GM21576 (cell line): Measurements from ENCODE around the gene BASP1.
"Not testable (repeated sequence)": the region's sequence is repeated elsewhere in the genome, so short reads cannot be mapped to it uniquely, and the experiment has no call there.

Experiments
- ATAC-seq: cut with Tn5 transposase; IDR thresholded peaks from one replicate; pipeline ENCODE4 v1.9.1; 2021; ENCODE audit warnings: mild to moderate bottlenecking, moderate library complexity; ENCODE audit not compliant: unreplicated experiment

Gene BASP1

DNA sequence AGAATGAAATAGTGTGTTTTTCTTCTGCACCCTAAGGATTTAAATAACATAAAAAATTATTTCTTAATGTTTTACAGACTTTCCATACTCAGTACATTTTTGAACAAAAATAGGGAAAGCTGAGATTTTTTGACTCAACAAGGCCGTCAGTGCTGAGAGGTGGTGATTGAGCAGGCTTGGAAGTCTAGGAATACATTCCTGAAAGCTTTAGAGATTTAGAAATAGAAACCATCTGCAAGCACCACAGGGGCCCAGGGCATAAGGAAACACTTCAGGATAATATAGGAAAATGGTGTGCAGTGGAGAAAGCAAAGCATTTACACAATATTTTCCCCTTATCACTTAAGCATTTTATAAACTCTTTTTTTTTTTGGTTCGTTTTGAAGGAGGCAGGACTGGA, 5.2 kb downstream of the BASP1 start:
- no peak for ATAC-seq

DNA sequence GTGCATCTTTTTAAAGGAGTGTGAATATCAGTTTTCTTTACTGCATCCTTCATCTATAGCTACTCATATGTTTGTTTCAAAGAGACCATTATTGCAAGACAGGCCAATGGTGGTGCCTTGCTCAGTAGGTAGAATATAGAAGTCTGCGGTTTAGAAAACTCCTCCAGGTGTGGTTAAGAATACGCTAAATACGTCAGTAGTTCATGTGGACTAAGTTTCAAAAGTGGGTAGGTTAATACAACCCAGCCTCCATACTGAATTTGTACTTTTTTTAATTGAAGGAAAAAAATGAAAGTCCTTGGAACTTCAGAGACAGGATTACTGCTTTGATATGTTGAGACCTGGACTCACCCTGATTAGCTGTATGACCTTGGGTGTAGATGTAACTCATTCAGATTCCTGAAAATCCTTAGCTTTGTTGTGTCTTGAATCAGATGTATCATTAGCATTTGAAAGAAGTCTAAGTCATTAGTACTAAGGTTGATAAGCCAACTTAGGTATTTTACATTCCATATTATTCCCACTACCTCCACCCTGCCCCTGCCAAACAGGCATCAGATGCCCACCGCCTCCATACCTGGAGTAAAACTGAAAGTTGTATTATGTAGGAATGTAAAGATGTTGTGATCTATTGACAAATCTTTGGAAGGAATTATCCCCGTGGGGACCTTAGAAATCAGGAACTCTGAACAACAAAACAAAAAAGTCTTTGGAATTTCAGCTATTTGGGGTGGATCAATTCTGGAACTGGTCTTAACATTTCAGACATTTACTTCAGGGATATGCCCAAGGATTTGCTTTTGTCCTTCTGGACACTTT, 6.1 kb downstream of the BASP1 start:
- peak; percentile 49 for ATAC-seq

DNA sequence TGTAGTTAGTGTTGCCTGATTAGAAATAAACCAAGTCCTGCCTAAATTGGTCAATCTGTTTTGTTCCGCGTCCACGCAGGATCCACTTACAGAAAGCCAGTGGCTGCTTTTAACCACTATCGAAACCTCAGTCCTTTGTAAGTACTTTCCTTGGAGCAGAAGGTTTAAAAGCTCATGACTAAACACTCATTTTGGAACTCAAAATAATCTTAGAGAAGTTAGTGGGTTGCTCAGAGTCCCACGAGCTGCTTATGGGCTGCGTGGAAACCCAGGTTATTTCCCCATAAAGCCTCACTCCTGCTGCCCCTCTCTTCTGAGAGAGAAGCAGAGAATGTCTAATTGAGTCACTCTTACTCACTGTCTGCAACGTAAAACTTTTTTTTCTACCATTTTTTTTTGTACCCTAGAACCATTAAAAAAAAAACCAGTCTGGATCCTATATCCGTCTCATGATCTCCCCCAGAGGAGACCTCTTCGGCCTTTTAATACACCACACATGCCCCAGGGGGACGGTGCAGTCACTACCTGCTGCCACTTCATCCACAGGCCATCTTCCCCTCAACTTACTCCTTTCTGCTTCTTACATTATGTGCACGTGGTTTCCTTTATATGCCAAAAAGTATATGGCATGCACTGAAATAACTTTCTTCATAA, 7.6 kb downstream of the BASP1 start:
- ATAC-seq: peak; percentile 38

DNA sequence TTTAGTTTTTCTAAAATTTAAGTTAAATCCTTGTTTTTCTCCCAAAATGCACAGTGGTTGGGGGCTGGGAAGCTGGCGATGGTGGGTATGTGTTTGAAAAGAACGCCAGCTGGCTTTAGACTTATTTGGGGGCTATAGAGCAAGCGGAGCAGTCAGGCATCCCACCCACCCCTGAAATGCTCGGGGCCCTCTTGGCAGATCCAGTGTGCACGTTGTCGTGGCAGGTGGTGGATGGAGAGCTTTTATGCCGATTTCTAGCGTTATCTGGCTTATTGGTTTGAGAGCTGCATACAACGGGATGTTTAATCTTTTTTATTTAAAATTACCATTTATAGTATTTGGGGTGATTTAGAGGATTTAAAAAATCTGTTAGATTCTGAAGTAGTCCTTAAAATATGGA, 8.1 kb downstream of the BASP1 start:
- ATAC-seq: no peak

DNA sequence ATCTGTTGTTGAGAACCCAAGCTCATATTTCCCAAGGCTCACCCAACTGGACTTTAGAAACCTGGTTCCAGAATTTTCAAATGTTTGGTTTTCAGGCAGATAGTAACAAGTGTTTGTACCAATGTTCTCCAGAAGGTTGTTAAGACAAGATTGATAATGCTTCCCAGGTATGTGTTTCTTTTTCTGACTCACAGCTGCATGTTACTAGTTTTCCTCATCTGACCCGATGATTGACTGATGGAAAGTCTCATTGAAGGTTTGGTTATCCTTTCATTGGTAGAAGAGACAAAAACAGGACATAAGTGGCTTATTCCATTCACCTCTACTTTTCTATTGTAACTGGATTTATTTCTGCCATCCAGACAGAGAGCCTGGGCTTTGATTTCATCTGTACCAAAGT, 10.4 kb downstream of the BASP1 start:
- no peak for ATAC-seq

DNA sequence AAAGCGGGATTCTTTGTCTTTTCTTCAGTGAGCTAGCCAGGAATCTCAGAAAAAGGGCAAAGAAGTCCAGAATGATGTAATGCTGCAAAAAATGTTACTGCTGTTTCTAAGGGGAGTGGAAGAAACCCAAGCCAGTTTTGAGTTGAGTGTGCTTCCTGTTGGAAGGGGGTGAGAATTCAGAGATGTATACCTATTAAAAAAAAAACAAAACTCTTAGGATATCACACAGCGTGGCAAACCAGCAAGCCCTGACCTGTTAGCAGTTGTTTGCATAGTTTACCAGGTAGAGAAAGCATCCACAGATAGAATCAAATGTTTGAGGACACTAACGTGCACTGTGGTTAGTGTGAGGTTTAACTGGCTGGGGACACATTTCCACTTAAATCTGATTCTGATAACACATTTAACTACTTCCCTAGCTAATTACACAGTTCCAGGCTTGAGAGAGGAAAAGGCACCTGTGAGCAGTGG, 11.4 kb downstream of the BASP1 start:
- peak; percentile 60 for ATAC-seq

DNA sequence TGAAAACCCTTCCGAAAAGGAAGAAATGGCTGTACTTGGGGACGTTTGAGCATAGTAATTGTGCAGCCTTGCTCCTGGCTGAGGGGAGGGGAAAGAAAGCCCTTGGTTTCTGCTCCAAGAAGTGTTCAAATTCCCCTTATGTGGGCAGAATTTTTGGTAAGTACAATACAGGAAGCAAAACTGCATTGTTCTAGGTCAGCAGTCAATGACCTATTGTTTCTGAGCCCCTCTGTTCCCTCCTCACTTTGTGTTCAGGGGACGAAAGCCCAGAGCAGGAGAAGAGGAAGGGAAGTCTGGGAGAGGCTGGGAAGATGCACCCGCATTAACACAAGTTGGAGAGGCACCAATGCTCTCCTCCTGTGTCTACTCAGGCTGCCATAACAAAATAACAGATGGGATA, 11.9 kb downstream of the BASP1 start:
- ATAC-seq: peak; percentile 37

DNA sequence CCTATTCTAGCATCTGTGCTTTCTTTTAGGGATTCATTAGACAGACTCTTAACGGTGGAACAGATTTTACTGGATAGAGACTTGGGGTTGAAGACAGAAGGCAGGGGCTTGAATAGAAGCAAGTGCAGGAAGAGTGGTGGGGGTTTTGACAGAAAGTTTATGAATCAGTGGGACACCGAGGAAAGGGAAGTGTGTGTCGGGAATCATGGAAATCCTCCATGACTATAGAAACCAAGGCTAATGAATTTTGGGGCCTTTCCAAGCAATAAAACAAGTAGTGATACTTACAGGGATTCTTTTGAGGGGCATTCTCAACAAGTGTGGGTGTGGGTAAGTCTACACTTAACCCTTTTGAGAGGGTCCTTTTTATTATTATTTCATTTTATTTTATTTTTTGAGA, 12.8 kb downstream of the BASP1 start:
- ATAC-seq: no peak

DNA sequence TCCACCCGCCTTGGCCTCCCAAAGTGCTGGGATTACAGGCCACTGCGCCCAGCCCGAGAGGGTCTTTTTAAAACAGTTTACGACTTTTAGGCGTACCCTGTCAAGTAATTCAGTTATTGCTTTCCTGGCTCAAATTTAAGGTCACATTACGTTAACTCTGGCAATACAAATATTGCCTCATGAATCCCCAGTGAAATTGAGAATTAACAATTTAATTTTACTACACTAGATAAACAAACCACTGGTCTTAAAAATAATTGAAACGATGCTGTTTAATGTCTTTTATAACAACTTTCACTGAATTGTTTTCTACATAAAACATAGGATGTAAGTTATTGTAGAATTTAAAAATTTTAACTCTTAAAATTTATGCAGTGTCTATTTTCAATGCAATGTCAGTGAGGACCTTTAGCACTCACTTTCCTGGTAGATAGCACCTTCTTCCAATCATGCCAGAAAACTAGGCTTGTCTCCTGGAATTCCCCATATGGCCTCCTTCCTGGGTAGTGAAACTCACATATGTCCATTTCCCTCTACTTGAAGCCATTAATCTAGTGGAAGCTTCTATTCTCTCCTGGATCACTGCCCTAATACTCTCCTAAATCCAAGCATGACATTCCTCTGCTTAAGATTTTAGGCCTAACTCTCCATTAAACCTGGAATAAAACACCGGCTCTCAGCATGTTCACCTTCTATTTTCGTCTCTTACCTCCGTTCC, 13.5 kb downstream of the BASP1 start:
- no peak for ATAC-seq

DNA sequence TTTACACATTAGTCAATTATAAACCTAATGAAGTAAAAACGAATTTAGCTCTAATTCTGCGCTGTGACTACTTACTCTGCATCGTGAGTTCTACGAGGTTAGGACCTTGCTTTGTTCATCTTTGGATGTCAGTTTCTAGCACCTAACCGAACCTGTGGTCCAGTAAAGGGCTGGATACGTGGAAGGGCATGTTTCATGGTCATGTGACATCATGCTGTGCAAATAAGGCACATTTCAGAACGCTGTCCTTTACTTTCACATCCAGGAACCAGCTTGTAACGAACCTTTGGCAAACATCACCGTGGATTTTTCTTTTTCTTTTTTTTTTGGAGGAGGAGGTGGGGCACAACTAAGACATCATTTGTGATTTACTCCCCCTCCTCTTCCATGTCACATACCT, 15.0 kb downstream of the BASP1 start:
- no peak for ATAC-seq

DNA sequence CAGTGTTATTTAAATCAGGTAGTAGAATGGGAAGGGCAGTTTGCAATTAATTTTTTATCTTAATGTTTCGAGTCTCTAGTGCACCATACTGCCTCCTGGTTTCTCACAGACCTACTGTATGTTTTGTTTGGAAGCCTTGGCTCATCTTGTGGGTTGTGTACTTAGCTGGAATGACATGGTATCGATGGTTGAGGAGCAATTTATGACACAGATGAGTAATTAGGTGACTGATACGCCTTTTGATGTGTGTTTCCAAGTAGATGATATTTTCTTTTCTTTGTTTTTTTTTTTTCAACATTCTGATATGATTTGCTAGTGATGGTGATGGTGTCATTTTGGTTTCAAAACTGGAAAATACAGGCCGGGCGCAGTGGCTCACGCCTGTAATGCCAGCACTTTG, 16.1 kb downstream of the BASP1 start:
- no peak for ATAC-seq

DNA sequence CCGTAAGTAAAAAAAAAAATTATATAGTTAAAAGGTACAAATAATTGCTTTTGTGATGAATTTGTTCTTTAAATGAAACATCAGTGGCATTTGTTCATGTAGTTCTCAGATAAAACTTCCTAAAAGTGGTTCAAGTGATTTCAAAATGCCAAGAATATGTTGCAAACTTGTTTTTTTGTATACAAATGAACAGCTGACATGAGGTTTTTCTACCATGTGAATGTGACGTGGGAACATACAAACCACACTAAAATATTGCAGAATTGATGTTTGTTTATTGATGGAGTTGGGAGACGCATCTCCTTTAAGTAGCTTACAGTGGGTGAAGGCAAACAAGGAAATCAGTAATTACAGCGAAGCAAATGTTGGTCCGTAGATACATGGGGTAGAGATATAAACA, 16.9 kb downstream of the BASP1 start:
- ATAC-seq: no peak

DNA sequence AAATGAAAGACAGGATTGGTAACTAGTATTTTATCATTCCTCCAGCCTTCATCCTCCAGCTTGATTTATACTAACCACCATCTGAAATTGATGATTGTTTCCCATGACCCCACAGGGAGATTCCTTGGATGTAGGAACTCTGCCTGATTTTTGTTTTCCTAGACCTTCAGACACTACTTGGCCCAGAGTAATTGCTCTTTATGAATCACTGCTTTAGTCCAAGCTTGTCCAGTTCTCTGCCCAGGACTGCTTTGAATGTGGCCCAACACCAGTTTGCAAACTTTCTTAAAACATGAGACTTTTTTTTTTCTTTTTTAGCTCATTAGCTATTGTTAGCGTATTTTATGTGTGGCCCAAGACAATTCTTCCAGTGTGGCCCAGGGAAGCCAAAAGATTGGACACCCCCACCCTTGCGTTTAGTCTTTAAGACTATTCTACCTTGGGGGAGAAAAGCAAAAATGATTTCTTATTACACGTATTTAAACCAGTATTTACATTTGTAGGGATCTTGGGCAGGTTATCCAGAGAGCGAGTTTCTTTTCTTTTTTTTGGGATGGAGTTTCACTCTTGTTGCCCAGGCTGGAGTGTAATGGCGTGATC, 18.4 kb downstream of the BASP1 start:
- no peak for ATAC-seq

DNA sequence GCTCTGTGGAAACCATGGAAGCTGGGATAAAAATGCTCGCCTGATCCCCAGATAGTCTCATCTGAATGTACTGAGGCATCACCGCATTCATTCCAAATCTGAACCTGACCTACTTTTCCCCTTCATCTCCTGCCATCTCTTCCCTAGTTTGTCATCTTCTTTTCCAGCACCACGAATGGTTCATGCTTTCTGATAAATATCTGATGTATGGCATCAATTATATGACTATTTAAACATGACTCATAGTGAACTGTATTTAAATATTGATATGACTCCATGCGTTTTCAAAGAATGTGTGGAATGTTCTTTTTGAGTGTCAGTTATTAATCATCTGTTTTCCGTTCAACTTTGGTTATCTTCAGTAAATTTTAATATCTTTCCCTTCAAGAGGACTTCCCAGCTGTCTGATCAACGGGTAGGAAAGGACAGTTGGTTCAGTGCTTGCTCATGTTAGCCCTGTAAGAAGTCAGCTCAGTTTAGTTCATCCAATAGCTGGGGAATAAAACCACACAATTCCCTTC, 21.1 kb downstream of the BASP1 start:
- no peak for ATAC-seq

DNA sequence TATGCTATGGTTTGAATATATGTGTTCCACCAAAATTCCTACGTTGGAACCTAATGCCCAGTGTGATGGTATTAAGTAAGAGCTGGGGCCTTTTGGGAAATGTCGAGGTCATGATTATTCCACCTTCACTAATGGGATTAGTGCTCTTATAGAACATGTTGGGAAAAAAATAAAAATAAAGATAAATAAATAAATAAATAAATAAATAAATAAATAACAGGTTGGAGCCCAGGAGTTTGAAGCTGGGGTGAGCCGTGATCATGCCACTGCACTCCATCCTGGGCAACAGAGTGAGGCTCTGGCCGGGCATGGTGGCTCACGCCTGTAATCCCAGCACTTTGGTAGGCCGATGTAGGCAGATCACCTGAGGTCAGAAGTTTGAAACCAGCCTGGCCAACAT, 22.5 kb downstream of the BASP1 start:
- ATAC-seq: no peak

DNA sequence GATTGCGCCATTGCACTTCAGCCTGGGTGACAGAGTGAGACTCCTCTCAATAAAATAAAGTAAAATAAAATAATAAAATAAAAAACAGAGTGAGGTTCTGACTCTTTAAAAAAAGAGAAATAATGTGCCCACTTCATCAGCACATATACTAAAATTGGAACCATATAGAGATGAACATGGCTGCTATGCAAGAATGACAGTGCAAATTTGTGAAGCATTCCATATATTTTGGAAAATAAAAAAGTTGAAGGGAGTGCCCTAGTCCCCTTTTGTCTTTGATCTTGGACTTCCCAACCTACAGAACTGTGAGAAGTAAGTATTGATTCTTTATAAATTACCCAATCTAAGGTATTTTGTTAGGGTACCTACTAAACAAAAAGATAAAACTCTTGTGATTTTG, 23.1 kb downstream of the BASP1 start:
- ATAC-seq: no peak

DNA sequence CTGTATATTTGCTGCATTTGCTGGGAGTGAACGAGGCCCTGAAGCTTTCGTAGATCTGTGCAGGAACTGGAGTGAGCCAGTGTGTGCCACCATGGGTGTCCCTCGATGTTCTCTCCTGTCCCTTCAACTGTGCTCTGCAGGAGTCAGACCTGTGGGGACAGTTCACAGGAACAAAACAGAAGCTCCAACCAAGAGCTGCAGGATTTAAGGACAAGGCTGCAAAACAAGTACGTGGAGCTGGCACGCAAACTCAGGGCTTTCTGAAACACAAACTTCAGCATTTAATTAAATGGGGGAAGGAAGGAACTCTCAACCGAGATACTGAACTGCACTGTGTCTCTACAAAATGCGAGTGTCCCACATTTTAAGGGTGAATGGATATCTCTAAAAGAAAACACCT, 24.2 kb downstream of the BASP1 start:
- no peak for ATAC-seq

DNA sequence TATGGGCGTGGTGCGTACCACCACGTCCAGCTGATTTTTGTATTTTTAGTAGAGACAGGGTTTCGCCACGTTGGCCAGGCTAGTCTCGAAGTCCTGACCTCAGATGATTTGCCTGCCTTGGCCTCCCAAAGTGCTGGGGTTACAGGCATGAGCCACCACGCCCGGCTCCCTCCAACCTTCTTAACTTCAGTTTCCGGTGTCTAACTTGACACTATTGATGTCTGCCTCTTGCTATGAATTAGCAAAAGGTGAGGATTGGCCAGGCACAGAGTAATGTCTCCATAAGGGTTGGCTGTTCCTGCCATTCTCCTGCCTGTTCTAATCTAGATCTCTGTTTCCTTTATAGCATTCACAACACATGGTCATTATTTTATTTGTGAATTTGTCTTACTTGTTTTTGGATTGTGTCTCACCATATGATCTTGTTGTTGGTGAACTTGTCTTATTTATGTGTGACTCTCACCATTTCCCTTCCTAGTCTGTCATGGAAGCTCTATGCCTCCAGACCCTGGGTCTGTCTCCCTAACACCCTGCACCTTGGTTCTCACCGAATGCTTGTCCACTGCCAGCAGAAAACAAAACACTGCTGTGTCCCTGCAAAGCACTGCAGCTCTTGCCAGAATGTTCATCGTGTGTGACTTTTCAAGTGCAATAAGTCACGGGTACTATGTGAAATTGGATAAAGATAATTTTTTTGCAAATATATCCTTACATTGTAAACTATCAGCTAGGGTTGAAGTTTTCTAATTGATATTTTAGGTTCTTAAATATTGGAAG, 26.0 kb downstream of the BASP1 start:
- no peak for ATAC-seq

DNA sequence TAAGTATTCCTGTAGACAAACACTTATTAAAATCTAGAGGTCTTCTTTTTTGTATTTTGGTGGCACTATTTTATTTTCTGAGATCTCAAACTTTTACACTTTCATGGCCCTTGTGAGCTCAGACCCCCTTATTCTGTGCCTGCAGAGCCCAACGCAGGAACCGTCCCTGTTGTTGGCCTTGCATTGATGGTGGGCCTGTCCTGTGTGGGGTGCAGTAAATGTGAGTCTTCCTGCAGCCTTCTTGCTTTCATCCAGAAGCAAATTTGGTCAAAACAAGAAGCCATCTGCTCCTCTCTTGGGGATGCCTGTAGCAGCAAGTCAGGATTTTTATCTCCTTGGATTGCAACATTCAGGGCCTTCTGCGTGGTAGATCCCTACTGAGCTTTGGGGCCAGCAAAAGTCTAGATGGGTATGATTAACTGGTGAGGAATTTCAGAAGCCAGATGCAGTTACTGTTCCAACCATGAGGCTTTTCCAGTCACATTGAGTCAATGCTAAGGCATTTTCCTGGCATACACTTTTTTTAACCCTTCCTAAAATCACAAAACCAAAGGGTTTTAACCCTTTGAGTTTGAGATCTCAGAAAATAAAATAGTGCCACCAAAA, 31.7 kb downstream of the BASP1 start:
- no peak for ATAC-seq

DNA sequence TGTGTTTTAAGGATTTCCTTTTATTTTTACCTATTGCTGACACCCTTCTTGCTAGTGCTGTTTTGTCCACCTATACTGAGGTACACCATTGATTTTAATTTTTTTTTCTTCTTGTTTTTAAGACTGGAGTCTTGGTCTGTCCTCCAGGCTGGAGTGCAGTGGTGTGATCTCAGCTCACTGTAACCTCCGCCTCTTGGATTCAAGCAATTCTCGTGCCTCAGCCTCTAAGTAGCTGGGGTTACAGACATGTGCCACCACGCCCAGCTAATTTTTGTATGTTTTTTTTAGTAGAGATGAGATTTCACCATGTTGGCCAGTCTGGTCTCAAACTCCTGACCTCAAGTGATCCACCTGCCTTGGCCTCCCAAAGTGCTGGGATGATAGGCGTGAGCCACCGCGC, 32.4 kb downstream of the BASP1 start:
- not testable (repeated sequence) for ATAC-seq
